Neural cell (in vitro differentiated cells): Measurements from ENCODE around the gene ZNF628. TPM values are rescaled to one million over a fixed set of nuclear protein-coding genes. Genes with fewer than 3 reads are reported as not detected.

Experiments
- H2AFZ ChIP-seq: fragments of 200-600, 300-800 bp; sonication (generic), shearing (Covaris generic); 2 replicates; pipeline ENCODE4 v1.6.0; 2014; ENCODE audit warnings: low read depth, mild to moderate bottlenecking, antibody characterized with exemption, low read length, moderate library complexity
- H3F3A ChIP-seq: fragments of 200-600 bp; shearing (Covaris generic); 2 replicates; pipeline ENCODE4 v1.6.1; 2016; ENCODE audit warnings: mild to moderate bottlenecking, moderate library complexity, mixed read lengths, antibody characterized with exemption, low read length; ENCODE audit not compliant: insufficient read depth, poor library complexity, severe bottlenecking
- H3K27ac ChIP-seq: fragments of 200-600, 300-800 bp; sonication (generic), shearing (Covaris generic); 2 replicates; pipeline ENCODE4 v1.5.1; 2014; ENCODE audit warnings: mild to moderate bottlenecking, low read length, moderate library complexity
- H3K27me3 ChIP-seq: fragments of 300-800, 200-600 bp; sonication (generic), shearing (Covaris generic); 2 replicates; pipeline ENCODE4 v1.6.0; 2014; ENCODE audit warnings: mild to moderate bottlenecking, low read depth, low read length, moderate library complexity; ENCODE audit not compliant: insufficient read depth
- H3K36me3 ChIP-seq: fragments of 300-800, 200-600 bp; sonication (generic), shearing (Covaris generic); 2 replicates; pipeline ENCODE4 v1.5.1; 2014; ENCODE audit warnings: mild to moderate bottlenecking, antibody characterized with exemption, low read length, moderate library complexity; ENCODE audit not compliant: insufficient read depth
- H3K4me2 ChIP-seq: fragments of 300-800, 200-600 bp; sonication (generic), shearing (Covaris generic); 2 replicates; pipeline ENCODE4 v1.6.0; 2014; ENCODE audit warnings: mild to moderate bottlenecking, low read length
- H3K4me3 ChIP-seq: fragments of 300-800, 200-600 bp; sonication (generic), shearing (Covaris generic); 2 replicates; pipeline ENCODE4 v1.5.1; 2014; ENCODE audit warnings: mild to moderate bottlenecking, low read length, moderate library complexity
- H3K79me2 ChIP-seq: fragments of 200-600 bp; shearing (Covaris generic); replicated peaks from 2 replicates; pipeline ENCODE4 v1.6.0; 2014; ENCODE audit warnings: mild to moderate bottlenecking, low read length, moderate library complexity; ENCODE audit not compliant: insufficient read depth
- H3K9ac ChIP-seq: fragments of 300-800, 200-600 bp; sonication (generic), shearing (Covaris generic); 2 replicates; pipeline ENCODE4 v1.6.1; 2016; ENCODE audit warnings: mild to moderate bottlenecking, low read length, mixed read lengths
- H3K9me2 ChIP-seq: fragments of 200-600 bp; shearing (Covaris generic); 2 replicates; pipeline ENCODE4 v1.6.1; 2016; ENCODE audit warnings: mild to moderate bottlenecking, low read length, mixed read lengths; ENCODE audit not compliant: insufficient read depth
- H3K9me3 ChIP-seq: fragments of 200-600, 300-800 bp; sonication (generic), shearing (Covaris generic); 2 replicates; pipeline ENCODE4 v1.6.1; 2016; ENCODE audit warnings: mild to moderate bottlenecking, mixed run types, low read length, moderate library complexity, mixed read lengths
- H4K20me1 ChIP-seq: fragments of 200-600 bp; shearing (Covaris generic); 2 replicates; pipeline ENCODE4 v1.6.1; 2016; ENCODE audit warnings: mild to moderate bottlenecking, mixed run types; ENCODE audit not compliant: insufficient read depth
- EP300 ChIP-seq: fragments of 450-650 bp; conservative IDR thresholded peaks from 2 replicates; pipeline ENCODE4 v1.6.1; 2014; ENCODE audit warnings: antibody characterized with exemption, mild to moderate bottlenecking, moderate library complexity; ENCODE audit not compliant: poor library complexity, severe bottlenecking
- EZH2 ChIP-seq: fragments of 200-600, 300-800 bp; shearing (Covaris generic), sonication (generic); IDR thresholded peaks from 2 replicates; pipeline ENCODE4 v1.6.1; 2014; ENCODE audit warnings: antibody characterized with exemption, low read length, borderline replicate concordance, mild to moderate bottlenecking; ENCODE audit not compliant: insufficient read depth, poor library complexity, severe bottlenecking
- MXI1 ChIP-seq: fragments of 450-650 bp; conservative IDR thresholded peaks from 2 replicates; pipeline ENCODE4 v1.6.1; 2014; ENCODE audit warnings: antibody characterized with exemption, mild to moderate bottlenecking; ENCODE audit not compliant: poor library complexity, severe bottlenecking
- POLR2AphosphoS5 ChIP-seq: IDR thresholded peaks from 2 replicates; pipeline ENCODE4 v1.6.1; 2012
- RAD21 ChIP-seq: fragments of 450-650 bp; conservative IDR thresholded peaks from 2 replicates; pipeline ENCODE4 v1.6.1; 2014; ENCODE audit warnings: antibody characterized with exemption, mild to moderate bottlenecking, moderate library complexity
- SMC3 ChIP-seq: fragments of 450-650 bp; conservative IDR thresholded peaks from 2 replicates; pipeline ENCODE4 v1.6.1; 2014; ENCODE audit warnings: antibody characterized with exemption, mild to moderate bottlenecking, moderate library complexity; ENCODE audit not compliant: poor library complexity
- TAF1 ChIP-seq: IDR thresholded peaks from 2 replicates; pipeline ENCODE4 v1.6.1; 2012; ENCODE audit warnings: low read depth
- polyA plus RNA-seq: library from polyadenylated mRNA; depleted of rRNA; stranded (reverse); fragments of >200 nt; gene quantifications from 2 replicates; pipeline ENCODE4 v1.2.3, GENCODE V29; 2014
- TF ChIP-seq, protein P1 (sequence below): IDR thresholded peaks from 2 replicates; pipeline ENCODE4 v1.6.1; 2012; ENCODE audit warnings: borderline replicate concordance
- TF ChIP-seq, protein P2 (sequence below): fragments of 450-650 bp; IDR thresholded peaks from 2 replicates; pipeline ENCODE4 v1.5.1; 2014; ENCODE audit warnings: antibody characterized with exemption, mild to moderate bottlenecking, moderate library complexity; ENCODE audit not compliant: poor library complexity, severe bottlenecking

ZNF628 gene
- polyA plus RNA-seq, 1 donor from 2014 or later, result 0.37 TPM

DNA sequence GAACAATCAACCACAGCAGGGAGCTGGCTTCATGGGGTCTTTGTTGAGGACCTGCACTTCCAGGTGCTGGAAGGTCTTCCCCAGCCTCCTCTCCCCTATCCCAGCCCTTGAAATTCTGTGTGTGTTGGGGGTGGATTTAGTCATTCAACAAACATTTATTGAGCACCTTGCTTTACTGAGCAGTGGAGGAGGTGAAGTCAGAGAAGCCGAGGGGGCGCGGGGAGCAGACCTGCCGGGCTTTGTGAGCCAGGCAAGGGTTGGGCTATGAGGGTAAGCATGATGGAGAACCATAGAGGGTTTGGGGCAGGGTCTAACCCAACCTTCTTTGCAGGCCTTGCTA, 8.4 kb upstream of the ZNF628 start:
- no peaks in the 10 kb centered on the region for H3K27me3 ChIP-seq
- H3K9ac ChIP-seq, result no peak overlapping the region
- no peaks in the 10 kb centered on the region for H4K20me1 ChIP-seq
- no peaks in the 10 kb centered on the region for H3K36me3 ChIP-seq
- no peaks in the 10 kb centered on the region for H3K9me3 ChIP-seq
- H3K4me2 ChIP-seq, result no peak overlapping the region
- no peak for TF ChIP-seq SMC3
- TF ChIP-seq, protein P1, sequence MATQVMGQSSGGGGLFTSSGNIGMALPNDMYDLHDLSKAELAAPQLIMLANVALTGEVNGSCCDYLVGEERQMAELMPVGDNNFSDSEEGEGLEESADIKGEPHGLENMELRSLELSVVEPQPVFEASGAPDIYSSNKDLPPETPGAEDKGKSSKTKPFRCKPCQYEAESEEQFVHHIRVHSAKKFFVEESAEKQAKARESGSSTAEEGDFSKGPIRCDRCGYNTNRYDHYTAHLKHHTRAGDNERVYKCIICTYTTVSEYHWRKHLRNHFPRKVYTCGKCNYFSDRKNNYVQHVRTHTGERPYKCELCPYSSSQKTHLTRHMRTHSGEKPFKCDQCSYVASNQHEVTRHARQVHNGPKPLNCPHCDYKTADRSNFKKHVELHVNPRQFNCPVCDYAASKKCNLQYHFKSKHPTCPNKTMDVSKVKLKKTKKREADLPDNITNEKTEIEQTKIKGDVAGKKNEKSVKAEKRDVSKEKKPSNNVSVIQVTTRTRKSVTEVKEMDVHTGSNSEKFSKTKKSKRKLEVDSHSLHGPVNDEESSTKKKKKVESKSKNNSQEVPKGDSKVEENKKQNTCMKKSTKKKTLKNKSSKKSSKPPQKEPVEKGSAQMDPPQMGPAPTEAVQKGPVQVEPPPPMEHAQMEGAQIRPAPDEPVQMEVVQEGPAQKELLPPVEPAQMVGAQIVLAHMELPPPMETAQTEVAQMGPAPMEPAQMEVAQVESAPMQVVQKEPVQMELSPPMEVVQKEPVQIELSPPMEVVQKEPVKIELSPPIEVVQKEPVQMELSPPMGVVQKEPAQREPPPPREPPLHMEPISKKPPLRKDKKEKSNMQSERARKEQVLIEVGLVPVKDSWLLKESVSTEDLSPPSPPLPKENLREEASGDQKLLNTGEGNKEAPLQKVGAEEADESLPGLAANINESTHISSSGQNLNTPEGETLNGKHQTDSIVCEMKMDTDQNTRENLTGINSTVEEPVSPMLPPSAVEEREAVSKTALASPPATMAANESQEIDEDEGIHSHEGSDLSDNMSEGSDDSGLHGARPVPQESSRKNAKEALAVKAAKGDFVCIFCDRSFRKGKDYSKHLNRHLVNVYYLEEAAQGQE, result no peak
- TF ChIP-seq, protein P2, sequence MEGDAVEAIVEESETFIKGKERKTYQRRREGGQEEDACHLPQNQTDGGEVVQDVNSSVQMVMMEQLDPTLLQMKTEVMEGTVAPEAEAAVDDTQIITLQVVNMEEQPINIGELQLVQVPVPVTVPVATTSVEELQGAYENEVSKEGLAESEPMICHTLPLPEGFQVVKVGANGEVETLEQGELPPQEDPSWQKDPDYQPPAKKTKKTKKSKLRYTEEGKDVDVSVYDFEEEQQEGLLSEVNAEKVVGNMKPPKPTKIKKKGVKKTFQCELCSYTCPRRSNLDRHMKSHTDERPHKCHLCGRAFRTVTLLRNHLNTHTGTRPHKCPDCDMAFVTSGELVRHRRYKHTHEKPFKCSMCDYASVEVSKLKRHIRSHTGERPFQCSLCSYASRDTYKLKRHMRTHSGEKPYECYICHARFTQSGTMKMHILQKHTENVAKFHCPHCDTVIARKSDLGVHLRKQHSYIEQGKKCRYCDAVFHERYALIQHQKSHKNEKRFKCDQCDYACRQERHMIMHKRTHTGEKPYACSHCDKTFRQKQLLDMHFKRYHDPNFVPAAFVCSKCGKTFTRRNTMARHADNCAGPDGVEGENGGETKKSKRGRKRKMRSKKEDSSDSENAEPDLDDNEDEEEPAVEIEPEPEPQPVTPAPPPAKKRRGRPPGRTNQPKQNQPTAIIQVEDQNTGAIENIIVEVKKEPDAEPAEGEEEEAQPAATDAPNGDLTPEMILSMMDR, result no peak
- TF ChIP-seq EZH2, result no peak
- no peak for TF ChIP-seq MXI1
- no peak for TF ChIP-seq RAD21
- TF ChIP-seq EP300, result no peak
- no peak for TF ChIP-seq TAF1
- no peak overlapping the region for H3K4me3 ChIP-seq
- no peaks in the 10 kb centered on the region for H3K9me2 ChIP-seq
- no peaks in the 10 kb centered on the region for H3K79me2 ChIP-seq
- no peak overlapping the region for H2AFZ ChIP-seq
- H3K27ac ChIP-seq, result no peak overlapping the region
- no peaks in the 10 kb centered on the region for H3F3A ChIP-seq

DNA sequence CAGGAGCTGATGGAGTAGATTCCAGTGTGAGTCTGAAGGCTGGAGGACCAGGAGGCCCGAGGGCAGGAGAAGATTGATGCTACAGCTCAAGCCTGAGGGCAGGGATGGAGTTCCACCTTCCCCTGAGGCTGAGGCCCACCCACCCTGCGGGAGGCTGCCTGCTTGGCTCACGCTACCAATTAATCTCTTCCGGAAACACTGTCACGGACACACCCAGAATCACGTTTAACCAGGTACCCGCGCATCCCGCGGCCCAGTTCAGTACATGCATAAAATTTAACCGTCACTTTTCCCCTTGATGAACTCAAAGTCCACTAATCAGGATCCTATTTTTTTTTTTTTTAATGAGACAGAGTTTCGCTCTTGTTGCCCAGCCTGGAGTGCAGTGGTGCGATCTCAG, 5.2 kb upstream of the ZNF628 start:
- no peaks in the 10 kb centered on the region for H3K27me3 ChIP-seq
- H4K20me1 ChIP-seq, result no peaks in the 10 kb centered on the region
- H3K36me3 ChIP-seq, result no peaks in the 10 kb centered on the region
- H3K79me2 ChIP-seq, result no peaks in the 10 kb centered on the region
- no peak overlapping the region for H3K9ac ChIP-seq
- no peak overlapping the region for H3K4me3 ChIP-seq
- H3F3A ChIP-seq, result no peaks in the 10 kb centered on the region
- TF ChIP-seq POLR2AphosphoS5 (no peak), EP300 (no peak), EZH2 (no peak), RAD21 (no peak), SMC3 (no peak), MXI1 (no peak), TAF1 (no peak)
- TF ChIP-seq, protein P2, result no peak
- TF ChIP-seq, protein P1, result no peak
- no peaks in the 10 kb centered on the region for H3K9me3 ChIP-seq
- H2AFZ ChIP-seq, result no peak overlapping the region
- H3K9me2 ChIP-seq, result no peaks in the 10 kb centered on the region
- no peak overlapping the region for H3K4me2 ChIP-seq
- no peak overlapping the region for H3K27ac ChIP-seq
